Embryonic facial prominence (tissue), 1 donor: Measurements from ENCODE around the gene HRCT1.

Source experiments
- DNase-seq: peaks from one replicate; pipeline ENCODE4 v3.0.0-alpha.2; 2016; ENCODE audit errors: extremely low spot score

The HRCT1 gene

DNA sequence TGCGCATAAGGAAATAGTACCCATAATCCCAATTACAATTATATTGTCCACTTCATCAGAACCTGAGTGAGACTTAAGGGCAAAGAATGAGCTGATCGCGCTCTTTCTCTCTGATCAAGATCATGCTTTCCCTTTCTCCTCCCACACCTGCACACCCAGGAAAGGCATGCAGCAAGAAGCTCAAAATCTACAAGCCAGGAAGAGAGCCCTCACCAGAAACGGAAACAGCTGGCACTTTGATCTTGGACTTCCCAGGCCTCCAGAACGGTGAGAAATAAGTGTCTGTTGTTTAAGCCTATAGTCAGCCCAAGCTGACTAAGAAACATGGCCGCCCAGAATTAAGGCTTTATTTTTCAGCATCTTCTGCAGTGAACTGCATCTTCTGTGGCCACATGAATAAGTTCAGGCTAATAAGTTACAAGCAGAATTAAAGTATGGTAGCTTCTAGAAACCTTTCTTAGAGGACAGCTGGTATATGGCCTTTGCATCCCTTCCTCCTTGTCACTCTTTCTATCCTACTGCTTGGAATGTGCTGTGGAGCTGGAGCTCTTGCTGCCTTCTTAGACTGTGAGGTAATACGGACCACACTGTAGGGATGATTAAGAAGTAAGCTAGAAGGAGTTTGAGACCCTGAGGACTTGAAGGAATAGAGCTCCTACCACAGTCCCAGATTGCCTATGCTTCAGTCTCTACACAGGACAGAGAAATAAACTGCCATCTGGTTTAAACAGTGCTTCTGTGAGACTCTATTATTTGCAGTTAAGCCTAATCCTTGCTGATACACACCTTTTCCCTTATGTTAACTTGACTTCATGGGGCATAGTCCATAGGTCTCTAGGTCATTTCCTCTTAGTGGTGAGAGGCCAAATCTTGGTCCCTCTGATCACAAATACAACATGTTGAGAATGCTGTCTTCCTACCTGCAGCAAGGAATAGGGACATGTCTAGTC is 34.7 kb downstream of the HRCT1 start:
- DNase-seq, result no peak

DNA sequence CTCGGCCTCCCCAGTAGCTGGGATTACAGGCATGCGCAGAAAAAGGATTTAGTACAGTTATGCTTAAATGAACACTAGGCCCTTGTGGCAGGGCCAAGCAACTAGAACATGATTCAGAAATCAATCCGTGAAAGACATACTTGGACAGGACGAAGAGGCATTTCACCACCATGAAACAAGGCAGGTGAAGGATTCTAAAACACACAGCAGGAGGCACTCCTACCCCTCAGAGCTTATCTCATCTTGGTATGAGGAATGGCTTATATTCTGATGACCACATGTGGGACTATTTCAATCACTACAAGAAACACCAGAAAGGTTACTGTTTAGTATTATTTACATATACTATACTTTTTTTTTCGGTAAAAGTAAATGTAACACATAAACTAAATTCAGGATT is 36.3 kb downstream of the HRCT1 start:
- no peak for DNase-seq

DNA sequence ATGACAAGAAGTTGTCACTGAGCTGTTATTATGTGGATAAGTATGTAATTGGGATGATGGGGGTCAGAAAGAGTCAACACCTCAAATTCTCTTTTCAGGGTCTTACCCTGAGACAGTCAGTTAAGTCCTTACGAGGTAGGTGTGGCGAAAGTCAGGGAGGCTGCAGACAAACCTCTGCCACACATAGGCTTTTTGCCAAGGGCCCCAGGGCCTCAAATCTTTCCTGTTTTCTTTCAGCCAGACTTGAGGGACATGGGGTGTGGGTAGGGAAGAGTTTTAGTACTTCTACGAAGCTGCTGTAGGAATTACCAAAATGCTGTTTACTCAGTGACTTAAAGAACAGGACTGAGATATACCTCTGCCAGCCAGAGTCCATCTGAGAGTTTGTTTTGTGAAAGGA is 38.2 kb downstream of the HRCT1 start:
- DNase-seq, result no peak

DNA sequence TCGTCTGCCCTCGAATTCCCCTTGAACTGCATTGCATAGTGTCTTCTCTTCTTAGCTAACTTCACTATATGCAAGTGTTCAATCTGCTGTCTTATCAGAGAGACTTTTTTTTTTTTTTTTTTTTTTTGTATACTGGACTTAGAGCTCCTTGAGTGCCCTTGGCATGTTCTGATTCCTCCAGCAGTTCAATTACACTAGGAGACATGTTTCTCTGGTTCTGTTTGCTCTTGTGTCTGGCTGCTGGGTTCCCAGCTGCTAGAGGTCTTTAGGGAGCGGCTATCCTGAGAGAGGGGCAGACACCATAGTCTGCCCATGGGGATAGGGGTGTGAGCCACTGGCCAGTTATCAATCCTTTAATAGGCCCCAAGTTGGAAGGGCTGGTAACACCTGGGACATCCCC is 38.8 kb downstream of the HRCT1 start:
- DNase-seq, result no peak

DNA sequence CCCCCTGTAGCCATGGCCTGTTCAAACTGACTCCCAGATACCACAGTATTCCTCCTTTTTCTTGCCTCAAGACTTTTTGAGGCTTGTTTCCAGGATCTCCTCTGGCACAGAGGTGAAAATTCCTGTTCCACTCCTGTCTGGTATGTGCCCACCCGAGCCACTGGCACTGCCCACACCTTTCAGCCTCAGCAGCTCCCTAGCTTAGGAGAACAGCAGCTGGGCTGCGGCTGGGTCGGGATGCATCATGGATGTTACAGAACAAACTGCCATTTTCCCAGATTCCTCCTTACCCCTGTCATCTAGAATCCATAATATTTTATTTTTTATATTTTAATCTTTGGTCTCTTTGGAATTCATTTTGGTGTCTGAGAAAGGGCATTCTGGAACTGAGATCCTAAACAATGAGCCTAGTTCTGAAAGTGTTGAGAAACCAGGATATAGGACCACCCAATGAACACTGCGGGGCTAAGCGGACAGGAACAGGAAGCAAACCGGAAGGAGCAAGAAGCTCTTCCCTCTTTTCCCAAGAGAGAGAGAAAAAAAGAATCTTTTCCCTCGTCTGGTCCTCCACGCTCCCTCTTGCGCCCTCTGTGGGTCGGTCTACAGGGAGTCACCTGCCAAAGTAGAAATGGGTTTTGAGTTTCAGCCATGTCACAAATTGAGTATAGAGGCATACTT is 39.5 kb downstream of the HRCT1 start:
- peak; percentile 29 for DNase-seq

DNA sequence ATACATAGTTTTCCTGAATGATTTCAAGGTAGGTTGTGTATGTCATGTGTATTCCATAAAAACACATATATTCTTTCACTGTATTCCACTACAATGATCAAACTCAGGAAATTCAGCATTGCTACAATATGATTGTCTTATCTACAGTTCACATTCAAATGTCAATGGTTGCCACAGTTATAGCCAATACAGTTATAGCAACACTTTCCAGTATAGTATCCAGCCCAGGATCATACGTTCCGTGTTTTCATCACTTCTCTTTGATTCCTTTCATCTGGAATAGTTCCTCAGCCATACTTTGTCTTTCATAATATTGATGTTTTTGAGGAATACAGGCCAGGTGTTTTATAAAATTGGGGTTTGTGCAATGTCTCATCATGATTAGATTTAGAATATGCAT is 42.4 kb downstream of the HRCT1 start:
- DNase-seq, result no peak

DNA sequence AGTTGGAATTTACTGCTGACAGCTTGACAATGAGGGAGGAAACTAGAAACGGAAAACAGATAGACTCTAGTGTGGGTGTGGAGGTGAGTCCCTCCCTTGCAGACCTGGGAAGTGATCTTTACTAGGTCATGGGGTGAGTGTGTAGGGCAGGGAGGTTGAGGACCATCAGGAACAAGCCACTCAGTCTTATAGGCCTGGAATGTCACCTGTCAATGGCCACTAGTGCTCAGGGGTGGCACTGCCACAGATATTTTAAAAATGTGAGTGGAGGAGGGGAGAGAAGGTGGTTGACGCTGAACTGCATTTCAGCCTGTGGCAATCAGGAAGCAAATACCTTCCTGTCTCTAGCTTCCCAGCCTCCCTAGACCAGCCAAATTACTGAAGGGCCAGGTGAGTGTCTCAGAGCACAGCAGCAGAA is 42.9 kb downstream of the HRCT1 start:
- no peak for DNase-seq

DNA sequence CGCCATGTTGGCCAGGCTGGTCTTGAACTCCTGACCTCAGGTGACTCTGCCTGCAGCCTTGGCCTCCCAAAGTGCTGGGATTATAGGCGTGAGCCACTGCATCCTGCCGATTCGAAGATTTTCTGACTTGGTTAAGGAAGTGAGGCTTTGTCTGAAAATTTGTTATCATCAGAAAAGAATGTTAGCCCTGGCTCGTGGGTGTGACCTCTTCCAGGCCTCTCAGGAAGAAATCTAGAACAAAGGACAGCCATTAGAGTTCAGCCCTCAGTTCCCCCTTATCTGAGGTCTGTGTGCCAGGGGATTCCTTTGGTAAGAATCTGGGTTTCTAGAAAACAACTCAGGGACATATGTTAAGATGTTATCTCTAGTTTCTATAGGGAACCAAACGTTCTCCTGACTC is 45.7 kb downstream of the HRCT1 start:
- no peak for DNase-seq

DNA sequence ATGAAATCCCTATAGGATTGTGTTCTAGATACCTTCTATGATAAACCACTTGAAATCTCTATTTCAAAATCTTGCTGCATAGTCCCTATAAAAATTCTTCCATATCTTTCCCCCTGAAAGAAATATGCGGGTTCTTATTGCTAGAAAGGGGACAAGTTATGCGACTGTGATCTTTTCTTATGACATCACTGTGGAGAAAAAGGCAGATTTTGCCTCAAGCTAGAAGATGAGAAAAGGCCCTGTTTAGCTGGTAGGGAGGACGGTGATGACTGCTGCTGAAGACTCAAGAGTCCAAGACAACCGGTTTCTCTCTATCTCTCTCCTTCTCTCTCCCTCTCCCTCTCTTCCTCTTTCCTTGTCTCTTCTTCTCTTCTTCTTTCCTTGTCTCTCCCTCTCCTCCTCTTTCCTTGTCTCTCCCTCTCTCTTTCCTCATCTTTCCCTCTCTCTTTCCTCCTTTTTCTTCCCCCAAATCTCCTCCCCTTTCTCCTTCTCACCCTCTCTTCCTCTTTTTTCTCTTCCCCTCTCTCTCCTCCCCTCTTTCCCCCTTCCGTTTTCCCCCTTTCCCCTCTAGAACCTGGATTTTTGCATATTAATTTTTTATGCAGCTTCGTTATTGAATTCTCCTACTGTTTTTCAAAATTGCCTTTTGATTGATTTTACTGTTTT is 46.7 kb downstream of the HRCT1 start:
- no peak for DNase-seq

DNA sequence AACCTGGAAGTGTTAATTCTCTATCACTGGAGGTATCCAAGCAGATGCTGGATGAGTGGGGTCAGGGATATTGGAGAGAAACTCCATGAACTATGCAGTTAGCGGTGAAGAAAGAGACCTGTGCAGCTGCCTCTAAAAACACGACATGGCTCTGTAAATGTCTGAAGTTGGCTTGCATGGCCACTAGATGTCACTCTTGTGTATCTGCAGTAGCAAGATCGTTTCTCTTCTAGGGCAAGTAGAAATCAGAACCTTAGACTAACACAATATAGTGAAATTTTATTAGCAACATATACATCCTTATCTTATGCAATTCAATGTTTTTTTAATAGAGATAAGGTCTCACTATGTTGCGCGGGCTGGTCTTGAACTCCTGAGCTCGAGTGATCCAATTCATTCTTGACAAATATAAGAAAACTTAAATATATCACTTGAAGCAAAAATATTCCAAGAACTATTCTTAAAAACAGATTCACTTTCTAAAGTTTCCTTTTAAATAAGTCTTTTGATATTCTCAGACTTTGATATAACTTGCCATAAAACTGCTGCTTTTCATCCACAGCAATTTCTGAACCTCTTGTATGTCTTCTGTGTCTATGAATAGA is 49.0 kb downstream of the HRCT1 start:
- DNase-seq, result peak; percentile 74

DNA sequence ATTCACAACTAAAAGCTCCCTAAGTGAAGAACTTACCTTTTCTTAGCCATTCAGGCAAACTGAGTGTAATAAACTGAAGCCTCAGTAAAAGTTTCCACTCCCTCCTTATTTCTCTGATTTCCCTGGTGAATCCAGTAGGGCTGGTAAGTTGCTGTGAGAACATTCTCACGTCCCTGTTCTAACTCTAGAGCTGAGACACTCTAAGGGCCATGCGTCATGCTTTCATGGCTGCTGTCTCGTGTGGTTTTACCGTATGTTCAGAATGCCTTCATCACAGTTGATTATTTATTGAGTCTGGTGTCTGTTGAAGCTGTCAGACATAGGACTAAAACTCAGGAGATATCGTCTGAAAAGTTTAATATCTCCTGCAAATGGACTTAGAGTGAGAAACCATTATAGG is 50.6 kb downstream of the HRCT1 start:
- DNase-seq, result no peak
